Measurements from ENCODE around the gene STK24. TPM values are rescaled to one million over a fixed set of nuclear protein-coding genes. Genes with fewer than 3 reads are reported as not detected.
A peak's percentile ranks its signal among the peaks of the same experiment; 100 is the strongest.

Gene STK24
- total and polyA plus RNA-seq, 2 of the 8 experiments (the other 6 are each of a cell fraction or from before 2014, with no cell fraction given) = 62.8 to 143 TPM

DNA sequence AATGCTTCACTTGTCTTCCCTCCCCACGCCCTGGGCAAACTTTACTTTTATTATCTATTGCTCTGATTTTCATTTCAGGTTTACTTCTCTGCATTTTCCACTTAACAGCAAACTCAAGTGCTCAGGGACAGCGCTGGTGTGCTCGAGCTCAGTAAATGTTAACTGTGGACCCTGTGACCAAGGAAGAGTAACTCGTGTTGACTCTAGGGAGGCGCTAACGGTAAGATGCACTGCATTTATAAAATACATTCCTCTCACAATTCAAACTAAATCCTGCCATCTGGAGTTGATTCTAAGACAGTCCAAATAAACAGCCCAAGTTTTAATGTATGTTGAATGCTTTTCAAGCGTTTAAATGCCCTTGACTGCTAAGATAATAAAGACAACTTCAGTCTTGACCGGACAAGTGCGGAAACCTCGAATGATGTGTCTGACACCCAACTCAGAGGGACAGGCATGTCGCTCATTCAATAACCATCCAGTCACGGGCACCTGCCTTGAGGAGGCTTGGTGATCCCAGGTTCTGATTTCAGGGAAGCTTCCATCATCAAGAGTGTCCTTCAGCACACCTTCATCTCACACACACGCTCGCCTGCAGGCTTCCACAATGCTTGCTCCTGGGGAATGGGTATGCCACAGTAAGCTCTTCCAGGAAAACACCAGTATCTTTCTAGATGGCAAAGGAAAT is 93.2 kb downstream of the STK24 start:
- no peak overlapping the region for H2BK20ac ChIP-seq (ENCODE audit: low read length)
- FAIRE-seq = no peak
- H2BK5ac ChIP-seq (ENCODE audit: low read depth, low read length) = peak overlapping the region; percentile 31; the same call in 1 of the 2 replicates
- H4K20me1 ChIP-seq (replicated peaks in 1 of 2; ENCODE audit: control insufficient read depth in 1 of 2, insufficient read depth in 2 of 2, low read length in 2 of 2) = peaks cover 29 to 43% of the 10 kb centered on the region in 2 experiments
- no peak overlapping the region for H3K23ac ChIP-seq (ENCODE audit: insufficient read length)
- H3K4me3 ChIP-seq (ENCODE audit: extremely low read depth in 1 of 4, insufficient read depth in 2 of 4, low read depth in 3 of 4, low read length in 4 of 4) = peak overlapping the region in 3 of 4 experiments; percentile 11 to 43 (median 16); a peak in 4 of 8 replicates
- peaks cover 21 to 99% of the 10 kb centered on the region in 2 experiments for H3K79me2 ChIP-seq (ENCODE audit: control insufficient read depth in 1 of 2, insufficient read depth in 2 of 2, low read length in 2 of 2)
- H3K9me3 ChIP-seq (ENCODE audit: insufficient read depth in 2 of 2, low read depth in 1 of 2, low read length in 1 of 2) = no peaks in the 10 kb centered on the region
- peak overlapping the region; percentile 47; the same call in 1 of the 2 replicates for H2AK5ac ChIP-seq (ENCODE audit: low read depth, low read length)
- no peak overlapping the region for H2BK15ac ChIP-seq (ENCODE audit: low read length)
- H3K79me1 ChIP-seq (ENCODE audit: low read depth, low read length) = peaks cover 14% of the 10 kb centered on the region
- H4K5ac ChIP-seq (ENCODE audit: insufficient read length, low read depth, low read length) = no peak overlapping the region
- DNase-seq (ENCODE audit: low read depth in 1 of 2, low spot score in 2 of 2) = no peak
- H3K36me3 ChIP-seq (ENCODE audit: control insufficient read depth in 2 of 4, insufficient read depth in 4 of 4, low read length in 3 of 4) = peaks cover 0 to 3% (median 0%) of the 10 kb centered on the region in 4 experiments; a peak in 1 of 8 replicates
- H3K14ac ChIP-seq (ENCODE audit: insufficient read length) = no peak overlapping the region
- no peak overlapping the region for H2AFZ ChIP-seq (ENCODE audit: low read length)
- H3K4me2 ChIP-seq (ENCODE audit: insufficient read depth in 1 of 2, low read depth in 2 of 2, low read length in 2 of 2) = peak overlapping the region; percentile 65 to 67
- WGBS, 2 experiments (ENCODE audit: extremely low coverage in 1 of 2, insufficient coverage in 1 of 2, insufficient read length in 1 of 2, insufficient replicate concordance in 2 of 2, low coverage in 1 of 2, low lambda C conversion rate in 2 of 2, missing lambda C conversion rate in 1 of 2) = 87% methylated on average over 14 of the region's 14 CpGs; no CpG with 5 or more reads in 1 of the 2 experiments
- H4K8ac ChIP-seq (ENCODE audit: extremely low read depth, insufficient read depth, low read length) = no peak overlapping the region
- no peak overlapping the region for H3K4ac ChIP-seq (replicated peaks; ENCODE audit: insufficient read length, low read depth, low read length)
- ChIA-PET POLR2A (ENCODE audit: partially characterized antibody) (interaction anchor here (0.7 to 3.5 kb wide), 12 partner anchors 8 to 94 kb away, joined by 3 to 18 read pairs (median 4); partner anchors contain the start of gene STK24), CTCF (ENCODE audit: partially characterized antibody) (interaction anchor here (0.9 to 5.9 kb wide), 38 partner anchors 8 to 360 kb away, joined by 3 to 42 read pairs (median 4); no protein-coding TSS in a partner anchor)
- peaks cover 13 to 47% (median 41%) of the 10 kb centered on the region in 4 experiments for H3K4me1 ChIP-seq (replicated peaks in 1 of 4; ENCODE audit: control insufficient read depth in 3 of 4, insufficient read depth in 4 of 4, low read length in 3 of 4)
- H2BK12ac ChIP-seq (ENCODE audit: low read depth, low read length) = peak overlapping the region; percentile 81; the same call in 1 of the 2 replicates
- H3K23me2 ChIP-seq (ENCODE audit: low read depth, low read length) = no peaks in the 10 kb centered on the region
- no peaks in the 10 kb centered on the region for H3K27me3 ChIP-seq (replicated peaks in 1 of 4; ENCODE audit: control insufficient read depth in 3 of 4, extremely low read depth in 1 of 4, insufficient read depth in 3 of 4, low read length in 3 of 4)
- H3K9ac ChIP-seq (replicated peaks in 1 of 4; ENCODE audit: extremely low read depth in 1 of 4, low read depth in 3 of 4, low read length in 3 of 4) = peak overlapping the region in 2 of 4 experiments; percentile 14 to 34; a peak in 1 of 7 replicates
- H4K91ac ChIP-seq (replicated peaks; ENCODE audit: insufficient read length, low read length) = no peak overlapping the region
- no peak overlapping the region for H3K56ac ChIP-seq (replicated peaks; ENCODE audit: insufficient read length, low read depth, low read length)
- no peak overlapping the region for H3K18ac ChIP-seq (ENCODE audit: extremely low read depth, low read length)
- 0 out of 2 replicates have a peak overlapping the region, but pooled peaks have one; percentile 65 for H3K27ac ChIP-seq (ENCODE audit: low read depth, low read length)
- no peak overlapping the region for H2BK120ac ChIP-seq (replicated peaks; ENCODE audit: low read depth, low read length)
- no peak for TF ChIP-seq SIRT6 (IDR thresholded peaks at IDR 0.05; ENCODE audit: low read length)
- TF ChIP-seq RNF2 (IDR thresholded peaks at IDR 0.05; ENCODE audit: borderline replicate concordance, low read depth, low read length, missing control alignments, poor library complexity, severe bottlenecking) = no peak
- TF ChIP-seq RAD21 (IDR thresholded peaks at IDR 0.05 in 1 of 2, conservative IDR thresholded peaks at IDR 0.05 in 1 of 2; ENCODE audit: low read depth in 2 of 2, low read length in 2 of 2) = no peak
- TF ChIP-seq SIX5 (IDR thresholded peaks at IDR 0.05; ENCODE audit: low read depth, low read length) = no peak
- no peak for TF ChIP-seq HDAC6 (IDR thresholded peaks at IDR 0.05; ENCODE audit: low read depth, low read length)
- TF ChIP-seq SIN3A (conservative IDR thresholded peaks at IDR 0.05 in 1 of 2, IDR thresholded peaks at IDR 0.05 in 1 of 2; ENCODE audit: low read depth in 1 of 2, low read length in 2 of 2) = no peak
- TF ChIP-seq, protein P1, sequence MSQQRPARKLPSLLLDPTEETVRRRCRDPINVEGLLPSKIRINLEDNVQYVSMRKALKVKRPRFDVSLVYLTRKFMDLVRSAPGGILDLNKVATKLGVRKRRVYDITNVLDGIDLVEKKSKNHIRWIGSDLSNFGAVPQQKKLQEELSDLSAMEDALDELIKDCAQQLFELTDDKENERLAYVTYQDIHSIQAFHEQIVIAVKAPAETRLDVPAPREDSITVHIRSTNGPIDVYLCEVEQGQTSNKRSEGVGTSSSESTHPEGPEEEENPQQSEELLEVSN (IDR thresholded peaks at IDR 0.05) = no peak
- TF ChIP-seq CHD2 (IDR thresholded peaks at IDR 0.05; ENCODE audit: low read length) = no peak
- TF ChIP-seq BACH1 (IDR thresholded peaks at IDR 0.05; ENCODE audit: low read length) = no peak
- TF ChIP-seq KDM4A (IDR thresholded peaks at IDR 0.05; ENCODE audit: low read depth, low read length, severe bottlenecking) = no peak
